Left ventricle myocardium inferior (tissue), 1 donor: ENCODE measurements around the gene CEACAM6. TPM values are rescaled to one million over a fixed set of nuclear protein-coding genes. Genes with fewer than 3 reads are reported as not detected.

Source experiments
- DNase-seq: peaks from one replicate; pipeline ENCODE4 v3.0.0-alpha.2; 2020
- H3K27ac ChIP-seq: fragments of 200-600 bp; replicated peaks from 2 replicates; pipeline ENCODE4 v1.8.0; 2021
- H3K27me3 ChIP-seq: fragments of 200-600 bp; 2 replicates; pipeline ENCODE4 v1.8.0; 2021; ENCODE audit warnings: low read depth
- H3K36me3 ChIP-seq: fragments of 200-600 bp; 2 replicates; pipeline ENCODE4 v1.8.0; 2021
- H3K4me1 ChIP-seq: fragments of 200-600 bp; 2 replicates; pipeline ENCODE4 v1.8.0; 2021
- H3K4me3 ChIP-seq: fragments of 200-600 bp; 2 replicates; pipeline ENCODE4 v1.8.0; 2021; ENCODE audit warnings: mild to moderate bottlenecking, moderate library complexity
- H3K9me3 ChIP-seq: fragments of 200-600 bp; replicated peaks from 2 replicates; pipeline ENCODE4 v1.8.0; 2021
- CTCF ChIP-seq: fragments of 200-600 bp; IDR thresholded peaks from 2 replicates; pipeline ENCODE4 v1.8.0; 2021; ENCODE audit warnings: antibody characterized with exemption, mild to moderate bottlenecking, borderline replicate concordance
- intact Hi-C: fragments of 100-400 bp; cut with micrococcal nuclease; formaldehyde crosslinking; loops from one replicate; pipeline ENCODE4 v1.11.0; 2022
- total RNA-seq: library from RNA; stranded (reverse); fragmentation: NEBNext Ultra II Directional; extraction: Animal tissue kit (Norgen Biotek cat#: 25700); gene quantifications from one replicate; pipeline ENCODE4 v1.2.1, GENCODE V29; 2021
- donor health status: DM: no; HTN: yes; CAD: no; lungs with severe emphysema.

The CEACAM6 gene
- total RNA-seq, 1 donor from 2014 or later = 0.11 TPM

- no peak overlapping the region for H3K4me3 ChIP-seq
- H3K9me3 ChIP-seq = no peaks in the 10 kb centered on the region
- H3K27me3 ChIP-seq = peaks cover 90% of the 10 kb centered on the region
- H3K27ac ChIP-seq = no peak overlapping the region
- H3K36me3 ChIP-seq = no peaks in the 10 kb centered on the region
- H3K4me1 ChIP-seq = no peaks in the 10 kb centered on the region
- TF ChIP-seq CTCF = no peak
- no peak for DNase-seq
- intact Hi-C loops = no loop called here
These were observed 14.7 kb upstream of the CEACAM6 start for GRCh38 chr19:41740415-41741243.

GRCh38 chr19:41741244-41741554 is 14.1 kb upstream of the CEACAM6 start:
- no peak overlapping the region for H3K4me3 ChIP-seq
- H3K4me1 ChIP-seq = no peaks in the 10 kb centered on the region
- H3K27me3 ChIP-seq = peaks cover 95% of the 10 kb centered on the region
- no peak overlapping the region for H3K27ac ChIP-seq
- no peak for DNase-seq
- intact Hi-C loops = no loop called here
- no peaks in the 10 kb centered on the region for H3K9me3 ChIP-seq
- TF ChIP-seq CTCF = no peak
- no peaks in the 10 kb centered on the region for H3K36me3 ChIP-seq

GRCh38 chr19:41744850-41745249 is 10.5 kb upstream of the CEACAM6 start:
- no peak for TF ChIP-seq CTCF
- Histone ChIP-seq H3K27ac (no peak overlapping the region), H3K36me3 (no peaks in the 10 kb centered on the region), H3K9me3 (no peaks in the 10 kb centered on the region), H3K27me3 (peaks cover 88% of the 10 kb centered on the region), H3K4me1 (no peaks in the 10 kb centered on the region), H3K4me3 (no peak overlapping the region)
- intact Hi-C loops = no loop called here
- DNase-seq = no peak

- Histone ChIP-seq H3K9me3 (no peaks in the 10 kb centered on the region), H3K27me3 (peaks cover 79% of the 10 kb centered on the region), H3K27ac (no peak overlapping the region), H3K4me3 (no peak overlapping the region), H3K36me3 (no peaks in the 10 kb centered on the region), H3K4me1 (peaks cover 3% of the 10 kb centered on the region)
- no peak for TF ChIP-seq CTCF
- intact Hi-C loops = no loop called here
- no peak for DNase-seq
These were observed 9.6 kb upstream of the CEACAM6 start for GRCh38 chr19:41745756-41746155.

- Histone ChIP-seq H3K27ac (no peak overlapping the region), H3K27me3 (peaks cover 70% of the 10 kb centered on the region), H3K4me3 (no peak overlapping the region), H3K36me3 (no peaks in the 10 kb centered on the region), H3K9me3 (no peaks in the 10 kb centered on the region), H3K4me1 (peaks cover 4% of the 10 kb centered on the region)
- no peak for DNase-seq
- peak; percentile 54 for TF ChIP-seq CTCF
- intact Hi-C loops = no loop called here
These were observed 8.6 kb upstream of the CEACAM6 start for GRCh38 chr19:41746593-41747227.
